IPS-20b (cell line): Measurements from ENCODE around the gene TTLL13.
"Not testable (repeated sequence)": the region's sequence is repeated elsewhere in the genome, so short reads cannot be mapped to it uniquely, and the experiment has no call there.

ENCODE experiments used
- H3K27ac ChIP-seq: one replicate; pipeline ENCODE4 v1.5.1; 2013; ENCODE audit warnings: low read length
- H3K27me3 ChIP-seq: 2 replicates; pipeline ENCODE4 v1.6.1; 2013; ENCODE audit warnings: mild to moderate bottlenecking, low read length, inconsistent platforms; ENCODE audit not compliant: insufficient read depth
- H3K36me3 ChIP-seq: 2 replicates; pipeline ENCODE4 v1.6.1; 2013; ENCODE audit warnings: low read depth, mild to moderate bottlenecking, inconsistent platforms, low read length, moderate library complexity; ENCODE audit not compliant: insufficient read depth
- H3K4me1 ChIP-seq: 2 replicates; pipeline ENCODE4 v1.6.1; 2013; ENCODE audit warnings: mild to moderate bottlenecking, control low read depth, inconsistent platforms, low read length, moderate library complexity; ENCODE audit not compliant: insufficient read depth
- H3K4me3 ChIP-seq: 2 replicates; pipeline ENCODE4 v1.5.1; 2013; ENCODE audit warnings: mild to moderate bottlenecking, low read length, inconsistent platforms
- H3K9ac ChIP-seq: 2 replicates; pipeline ENCODE4 v1.6.1; 2013; ENCODE audit warnings: low read depth, mild to moderate bottlenecking, inconsistent platforms, low read length, moderate library complexity
- H3K9me3 ChIP-seq: 2 replicates; pipeline ENCODE4 v1.6.1; 2013; ENCODE audit warnings: mild to moderate bottlenecking, low read depth, low read length, inconsistent platforms; ENCODE audit not compliant: insufficient read depth

TTLL13 gene

GRCh38 chr15:90295270-90295648 lies 45.9 kb downstream of the TTLL13 start:
- no peak overlapping the region for H3K4me3 ChIP-seq
- H3K27ac ChIP-seq: no peak overlapping the region
- no peaks in the 10 kb centered on the region; the same call in 1 of the 2 replicates for H3K4me1 ChIP-seq
- H3K9ac ChIP-seq: no peak overlapping the region
- H3K36me3 ChIP-seq: no peaks in the 10 kb centered on the region
- no peaks in the 10 kb centered on the region for H3K9me3 ChIP-seq
- H3K27me3 ChIP-seq: no peaks in the 10 kb centered on the region

GRCh38 chr15:90296316-90296884 lies 47.0 kb downstream of the TTLL13 start:
- H3K27me3 ChIP-seq, H3K4me3 ChIP-seq, H3K36me3 ChIP-seq, H3K9ac ChIP-seq, H3K4me1 ChIP-seq, H3K9me3 ChIP-seq, H3K27ac ChIP-seq: not testable (repeated sequence)

DNA sequence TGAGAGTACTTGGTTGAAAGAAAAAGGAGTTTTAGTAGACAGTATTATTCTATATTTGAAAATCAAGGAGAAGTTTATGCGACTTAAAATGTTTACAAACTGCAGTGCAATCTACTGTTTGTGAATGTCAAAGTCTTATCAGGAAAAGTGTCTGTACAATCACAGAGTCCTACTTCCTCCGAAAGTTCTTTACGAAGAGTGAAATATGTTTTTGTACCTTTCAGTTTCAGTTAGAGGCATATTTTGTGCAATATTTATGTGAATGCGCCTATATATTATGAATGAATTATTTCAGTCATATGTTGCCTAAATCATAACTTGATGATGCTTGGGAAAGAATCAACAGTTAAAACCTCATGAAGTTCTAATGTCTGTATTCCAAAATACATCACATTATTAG lies 47.7 kb downstream of the TTLL13 start:
- no peaks in the 10 kb centered on the region for H3K9me3 ChIP-seq

DNA sequence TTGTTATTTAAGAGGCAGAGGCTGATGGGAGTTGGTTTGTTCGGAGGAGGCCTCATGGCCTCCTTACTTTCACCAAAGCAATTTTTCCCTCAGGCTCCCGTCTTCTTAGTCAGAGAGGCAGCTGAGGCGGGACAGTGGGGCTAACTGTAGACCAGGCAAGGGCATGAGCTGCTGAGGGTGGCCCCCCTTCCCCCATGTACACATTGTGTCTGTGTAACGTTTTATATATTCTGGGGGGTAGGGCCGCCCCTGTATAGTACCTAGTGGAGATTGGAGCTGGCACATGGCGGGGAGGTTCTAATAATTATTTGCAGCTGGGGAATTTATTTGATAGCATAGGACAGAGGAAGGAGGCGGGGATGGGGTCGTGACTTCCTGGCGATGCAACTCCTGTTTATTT lies 51.2 kb downstream of the TTLL13 start:
- H3K4me3 ChIP-seq: no peak overlapping the region

More for the DNA sequence above, 47.7 kb downstream of the TTLL13 start:
- Histone ChIP-seq H3K4me3 (no peak overlapping the region), H3K27ac (no peak overlapping the region), H3K9ac (no peak overlapping the region), H3K27me3 (no peaks in the 10 kb centered on the region), H3K4me1 (peaks cover 4% of the 10 kb centered on the region; the same call in 1 of the 2 replicates), H3K36me3 (no peaks in the 10 kb centered on the region)

DNA sequence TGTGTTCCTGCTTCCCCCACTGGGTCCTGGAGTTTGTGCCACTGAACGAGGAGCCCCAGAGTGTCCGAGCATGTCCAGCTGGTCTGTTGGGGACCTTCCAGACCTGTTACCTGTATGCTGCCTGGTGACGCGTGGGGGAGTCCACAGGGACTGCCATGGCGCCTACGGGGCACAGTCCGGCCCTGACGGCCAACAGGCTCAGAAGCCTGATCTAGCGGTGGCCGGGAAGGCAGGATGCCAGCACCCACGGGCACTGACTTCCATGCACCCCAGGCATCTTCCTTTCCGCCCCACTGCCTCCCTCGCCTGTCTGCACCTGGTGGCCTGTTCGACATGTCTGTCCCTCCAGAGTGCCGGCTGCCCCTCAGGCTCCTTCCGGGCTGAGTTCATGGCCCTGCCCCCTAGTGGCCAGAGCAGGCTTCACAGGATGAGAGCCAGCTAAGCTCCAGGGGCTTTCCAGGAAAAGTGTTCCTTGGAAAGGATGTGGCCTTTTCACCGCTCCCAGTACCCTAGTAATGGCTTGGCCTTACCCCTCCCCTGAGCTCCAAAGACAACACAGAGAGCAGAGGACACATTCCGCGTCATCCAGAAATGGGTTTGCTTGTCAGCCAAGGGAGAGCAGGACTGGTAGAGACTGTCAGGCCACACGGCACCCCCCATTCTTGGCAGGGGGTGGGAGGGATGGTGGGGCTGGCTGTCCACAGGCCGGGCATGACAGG lies 51.8 kb downstream of the TTLL13 start:
- Histone ChIP-seq H3K4me3 (no peak overlapping the region), H3K27ac (no peak overlapping the region), H3K9ac (no peak overlapping the region)

More for the DNA sequence above, 51.2 kb downstream of the TTLL13 start:
- Histone ChIP-seq H3K27me3 (no peaks in the 10 kb centered on the region), H3K9me3 (no peaks in the 10 kb centered on the region), H3K27ac (no peak overlapping the region), H3K9ac (no peak overlapping the region), H3K36me3 (no peaks in the 10 kb centered on the region), H3K4me1 (peaks cover 4% of the 10 kb centered on the region; the same call in 1 of the 2 replicates)

DNA sequence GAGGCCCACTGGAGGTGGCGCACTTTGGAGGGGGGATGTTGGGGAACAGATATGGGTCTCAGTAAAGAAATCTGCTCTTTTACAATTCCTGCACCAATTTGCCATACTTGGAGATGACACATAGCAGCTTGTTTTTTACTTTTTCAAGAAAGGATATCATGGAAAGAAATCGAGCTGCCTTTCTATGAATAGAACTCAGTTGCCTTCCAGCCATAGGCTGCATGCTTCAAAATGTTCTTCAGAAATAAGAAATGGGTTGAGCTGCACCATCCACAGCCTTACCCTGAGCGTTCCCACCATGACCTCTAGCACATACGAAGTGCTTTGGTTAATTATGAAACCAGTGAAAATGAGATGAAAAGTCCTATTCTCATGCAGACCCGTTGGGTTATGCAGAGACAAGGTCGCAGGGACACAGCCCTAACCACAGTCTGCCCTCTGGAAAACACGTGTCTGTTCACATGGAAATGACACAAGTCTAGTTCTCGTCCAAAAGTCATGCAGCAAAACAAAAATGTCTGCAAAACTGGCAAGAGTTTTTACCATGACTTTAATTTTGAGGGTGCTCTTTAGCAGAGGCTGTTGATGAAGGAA lies 52.4 kb downstream of the TTLL13 start:
- Histone ChIP-seq H3K9me3 (no peaks in the 10 kb centered on the region), H3K4me3 (no peak overlapping the region), H3K27me3 (no peaks in the 10 kb centered on the region), H3K36me3 (no peaks in the 10 kb centered on the region), H3K4me1 (peaks cover 4% of the 10 kb centered on the region; the same call in 1 of the 2 replicates), H3K9ac (no peak overlapping the region), H3K27ac (no peak overlapping the region)

More for the DNA sequence above, 51.8 kb downstream of the TTLL13 start:
- no peaks in the 10 kb centered on the region for H3K36me3 ChIP-seq
- H3K9me3 ChIP-seq: no peaks in the 10 kb centered on the region
- H3K4me1 ChIP-seq: peaks cover 4% of the 10 kb centered on the region; the same call in 1 of the 2 replicates
- H3K27me3 ChIP-seq: no peaks in the 10 kb centered on the region

- not testable (repeated sequence) for H3K36me3 ChIP-seq, H3K4me3 ChIP-seq, H3K27me3 ChIP-seq, H3K9me3 ChIP-seq, H3K9ac ChIP-seq, H3K27ac ChIP-seq, H3K4me1 ChIP-seq
Measured at GRCh38 chr15:90305355-90305754, 56.0 kb downstream of the TTLL13 start.

- no peaks in the 10 kb centered on the region for H3K9me3 ChIP-seq
- no peaks in the 10 kb centered on the region for H3K36me3 ChIP-seq
- no peak overlapping the region for H3K27ac ChIP-seq
- peaks cover 4% of the 10 kb centered on the region; the same call in 1 of the 2 replicates for H3K4me1 ChIP-seq
- no peaks in the 10 kb centered on the region for H3K27me3 ChIP-seq
- no peak overlapping the region for H3K9ac ChIP-seq
- no peak overlapping the region for H3K4me3 ChIP-seq
Measured at GRCh38 chr15:90305932-90306331, 56.6 kb downstream of the TTLL13 start.

- Histone ChIP-seq H3K4me1 (peaks cover under 1% of the 10 kb centered on the region; the same call in 1 of the 2 replicates), H3K36me3 (no peaks in the 10 kb centered on the region), H3K9ac (no peak overlapping the region), H3K27me3 (no peaks in the 10 kb centered on the region), H3K9me3 (no peaks in the 10 kb centered on the region), H3K27ac (no peak overlapping the region), H3K4me3 (no peak overlapping the region)
Measured at GRCh38 chr15:90306560-90306959, 57.2 kb downstream of the TTLL13 start.

GRCh38 chr15:90307661-90308060 lies 58.3 kb downstream of the TTLL13 start:
- H3K9me3 ChIP-seq: no peaks in the 10 kb centered on the region
- no peaks in the 10 kb centered on the region for H3K4me1 ChIP-seq

GRCh38 chr15:90309020-90309419 lies 59.7 kb downstream of the TTLL13 start:
- H3K4me3 ChIP-seq: no peak overlapping the region
- H3K9me3 ChIP-seq: no peaks in the 10 kb centered on the region
- no peak overlapping the region for H3K9ac ChIP-seq
- H3K27ac ChIP-seq: no peak overlapping the region
- no peaks in the 10 kb centered on the region for H3K36me3 ChIP-seq
- H3K4me1 ChIP-seq: no peaks in the 10 kb centered on the region
- H3K27me3 ChIP-seq: no peaks in the 10 kb centered on the region

More at GRCh38 chr15:90307661-90308060, 58.3 kb downstream of the TTLL13 start:
- no peak overlapping the region for H3K27ac ChIP-seq
- no peak overlapping the region for H3K4me3 ChIP-seq
- H3K27me3 ChIP-seq: no peaks in the 10 kb centered on the region
- H3K36me3 ChIP-seq: no peaks in the 10 kb centered on the region
- no peak overlapping the region for H3K9ac ChIP-seq
